Hematopoietic multipotent progenitor cell treated with erythropoietin and hydrocortisone succinate and interleukin-3 and kit ligand, for 15 days (in vitro differentiated cells): ENCODE results near the gene CDADC1.
"Not testable (repeated sequence)": the region's sequence is repeated elsewhere in the genome, so short reads cannot be mapped to it uniquely, and the experiment has no call there.

Source experiments
- DNase-seq: peaks from one replicate; pipeline ENCODE4 v3.0.0-alpha.2; 2015; ENCODE audit warnings: low spot score

CDADC1 gene

DNA sequence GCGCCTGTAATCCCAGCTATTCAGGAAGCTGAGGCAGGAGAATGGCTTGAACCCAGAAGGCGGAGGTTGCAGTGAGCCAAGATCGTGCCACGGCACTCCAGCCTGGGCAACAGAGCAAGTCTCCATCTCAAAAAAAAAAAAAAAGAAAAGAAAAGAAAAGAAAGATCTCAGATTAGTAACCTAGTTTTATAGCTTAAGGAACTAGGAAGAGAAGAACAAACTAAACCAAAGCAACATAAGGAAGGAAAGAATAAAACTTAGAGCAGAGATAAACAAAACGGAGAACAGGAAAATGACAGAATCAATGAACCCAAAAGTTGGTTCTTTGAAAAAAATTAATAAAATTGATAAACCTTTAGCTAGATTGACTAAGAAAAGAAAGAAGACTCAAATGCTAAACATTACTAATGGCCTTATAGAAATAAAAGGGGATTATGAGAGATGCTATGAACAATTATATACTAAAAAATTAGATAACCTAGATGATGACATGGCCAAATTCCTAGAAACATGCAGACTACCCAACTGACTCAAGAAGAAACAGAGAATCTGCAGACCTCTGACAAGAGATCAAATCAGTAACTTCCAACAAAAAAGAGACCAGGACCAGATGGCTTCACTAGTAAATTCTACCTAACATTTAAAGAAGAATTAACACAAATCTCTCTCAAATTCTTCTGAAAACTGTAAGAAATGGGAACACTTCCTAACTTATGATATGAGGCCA, 68.2 kb downstream of the CDADC1 start:
- peak; percentile 32 for DNase-seq

DNA sequence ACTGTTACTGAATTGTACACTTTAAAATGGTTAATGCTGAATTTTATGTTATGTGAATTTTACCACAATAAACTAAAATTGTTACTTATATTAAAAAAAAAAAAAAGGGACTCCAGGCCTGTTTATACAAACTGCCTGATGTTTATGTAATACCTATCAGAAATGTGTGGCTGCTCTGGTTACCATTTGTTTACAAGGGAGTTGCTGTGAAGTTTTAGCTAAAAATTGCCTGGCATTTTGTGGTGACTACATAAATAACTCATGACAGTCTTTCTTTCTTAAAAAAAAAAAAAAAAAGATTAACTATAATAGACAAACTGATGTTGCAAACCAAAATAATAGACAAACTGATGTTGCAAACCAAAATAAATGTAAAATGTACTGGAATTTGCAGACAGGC, 71.8 kb downstream of the CDADC1 start:
- DNase-seq = no peak

DNA sequence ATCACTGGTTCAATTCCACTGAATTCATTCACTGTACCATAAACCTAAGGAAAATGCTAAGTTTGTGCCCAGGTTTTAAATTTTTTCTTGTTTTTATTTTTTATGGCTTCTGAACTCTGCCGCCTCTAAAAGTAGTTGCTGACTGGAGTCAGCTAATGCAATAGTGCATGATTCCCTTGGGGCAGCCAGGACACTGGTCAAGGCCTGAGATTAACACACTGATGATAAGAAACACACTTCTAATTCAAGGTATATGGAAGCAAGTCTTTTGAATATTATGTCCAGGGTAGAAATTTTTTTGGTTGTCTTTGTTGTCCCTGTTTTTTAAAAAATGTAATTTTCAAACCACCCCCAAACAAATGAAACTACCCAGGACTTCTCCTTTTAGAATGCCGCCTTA, 72.2 kb downstream of the CDADC1 start:
- DNase-seq = no peak

DNA sequence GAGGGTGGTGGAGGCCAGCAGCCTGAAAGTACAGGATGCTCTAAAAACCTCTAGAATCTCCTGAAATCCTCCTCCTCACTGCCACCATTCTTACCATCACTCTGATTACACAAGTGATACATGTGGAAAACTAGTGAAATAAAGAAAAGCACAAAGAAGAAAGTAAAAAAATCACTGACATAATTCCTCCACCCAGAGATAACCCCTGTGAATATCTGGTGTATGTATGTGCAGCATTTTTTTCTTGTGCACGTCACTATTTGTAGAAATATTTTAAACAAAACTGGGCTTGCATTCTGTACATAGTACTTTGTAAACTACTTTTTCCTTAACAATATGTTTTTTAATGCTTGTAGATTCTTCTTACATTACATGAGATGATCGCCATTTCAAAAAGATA, 73.2 kb downstream of the CDADC1 start:
- no peak for DNase-seq

DNA sequence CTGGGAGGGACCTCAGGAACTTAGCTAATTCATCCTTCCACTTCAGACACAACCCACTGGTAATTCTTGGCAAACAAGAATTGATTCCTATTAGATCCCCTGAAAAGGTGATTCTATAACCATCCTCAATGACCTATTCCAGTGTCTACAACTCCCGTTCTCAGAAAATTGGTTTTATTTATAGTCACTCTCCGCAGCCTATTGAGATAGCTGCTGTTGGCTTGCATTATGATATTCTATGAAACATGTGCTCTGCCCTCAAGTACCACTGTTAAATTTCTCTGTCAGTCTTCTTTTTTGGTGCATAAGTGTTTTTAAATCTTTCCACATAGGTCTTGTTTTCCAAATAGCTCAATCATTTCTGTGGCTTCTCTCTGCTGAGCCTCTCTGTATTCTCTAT, 75.0 kb downstream of the CDADC1 start:
- no peak for DNase-seq

GRCh38 chr13:49323344-49323743, 75.6 kb downstream of the CDADC1 start:
- DNase-seq = no peak

DNA sequence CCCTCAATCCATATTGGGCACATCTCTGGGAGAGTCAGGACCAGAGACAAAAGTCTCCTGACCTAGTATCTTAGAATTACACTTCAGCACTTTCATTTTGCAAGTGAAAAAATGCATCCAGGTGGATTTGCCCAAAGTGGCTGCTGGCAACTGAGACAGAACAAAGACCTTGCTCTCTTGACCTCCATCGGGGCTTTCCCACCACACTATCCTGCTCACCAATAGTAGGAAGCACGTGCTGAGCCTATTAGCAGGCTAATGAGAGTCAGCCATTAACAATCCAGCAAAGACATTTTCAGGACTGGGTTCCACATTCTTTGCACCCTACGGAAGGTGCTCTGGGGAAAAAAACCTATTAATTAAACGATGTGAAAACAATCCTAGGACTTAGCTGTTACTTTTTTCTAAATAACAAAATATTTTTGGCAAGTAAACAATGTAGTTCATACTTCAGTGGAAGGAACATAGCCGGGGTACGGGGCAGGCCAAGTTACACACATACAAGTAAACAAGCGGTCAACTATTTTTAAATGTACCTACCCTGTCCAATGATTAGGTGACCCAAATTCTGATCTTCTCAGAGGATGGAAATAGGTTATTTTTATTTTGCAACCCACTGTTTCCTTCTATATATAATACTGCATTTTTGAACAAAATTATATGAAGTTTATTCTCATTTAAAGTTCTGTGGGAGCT, 78.6 kb downstream of the CDADC1 start:
- DNase-seq = no peak

GRCh38 chr13:49327145-49327544, 79.4 kb downstream of the CDADC1 start:
- DNase-seq = not testable (repeated sequence)

DNA sequence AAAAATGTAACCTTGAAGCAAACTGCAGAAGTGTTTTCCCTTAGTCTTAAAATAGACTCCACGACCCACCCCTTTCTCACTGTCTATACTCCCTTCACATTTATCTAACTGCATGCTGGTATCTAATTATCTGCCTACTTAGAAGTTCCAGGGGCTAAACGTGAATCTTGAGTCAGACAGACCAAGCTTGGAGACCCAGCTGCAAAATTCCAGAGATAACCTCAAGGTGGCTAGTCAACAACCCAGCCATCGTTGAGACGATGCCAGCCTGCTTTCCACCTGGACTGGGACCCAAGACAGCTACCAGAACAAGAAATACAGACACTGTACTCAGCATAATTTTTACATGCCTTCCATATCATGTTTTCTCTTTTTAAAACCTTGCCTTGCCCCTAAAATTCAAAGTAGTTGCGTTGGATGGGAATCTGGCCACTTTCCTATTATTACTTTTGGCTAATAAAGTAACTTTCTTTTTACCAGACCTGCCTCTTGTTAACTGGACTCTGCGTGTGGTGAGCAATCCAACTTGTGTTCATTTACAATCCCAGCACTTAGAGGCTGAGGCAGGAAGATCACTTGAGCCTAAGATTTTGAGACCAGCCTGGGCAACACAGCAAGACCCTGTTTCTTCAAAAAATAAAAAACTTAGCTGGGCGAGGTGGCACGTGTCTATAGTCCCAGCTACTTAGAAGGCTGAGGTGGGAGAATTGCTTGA, 82.3 kb downstream of the CDADC1 start:
- DNase-seq = no peak

DNA sequence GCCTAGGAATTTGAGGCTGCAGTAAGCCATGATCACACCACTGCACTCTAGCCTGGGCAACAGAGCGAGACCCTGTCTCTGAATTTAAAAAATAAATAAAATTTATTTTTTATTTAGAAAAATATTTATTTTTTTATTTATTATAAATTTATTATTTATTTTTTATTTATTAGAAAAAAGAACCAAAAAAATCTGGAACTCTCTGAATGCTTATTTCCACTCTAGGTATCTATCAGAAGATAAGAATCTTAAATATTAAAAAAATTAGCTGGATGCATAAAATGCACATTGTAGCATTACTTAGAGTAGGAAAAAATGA, 82.8 kb downstream of the CDADC1 start:
- no peak for DNase-seq

GRCh38 chr13:49336655-49337054, 88.9 kb downstream of the CDADC1 start:
- no peak for DNase-seq

- DNase-seq = no peak
These were observed 92.4 kb downstream of the CDADC1 start for GRCh38 chr13:49340161-49340560.

GRCh38 chr13:49341517-49341916, 93.8 kb downstream of the CDADC1 start:
- no peak for DNase-seq

DNA sequence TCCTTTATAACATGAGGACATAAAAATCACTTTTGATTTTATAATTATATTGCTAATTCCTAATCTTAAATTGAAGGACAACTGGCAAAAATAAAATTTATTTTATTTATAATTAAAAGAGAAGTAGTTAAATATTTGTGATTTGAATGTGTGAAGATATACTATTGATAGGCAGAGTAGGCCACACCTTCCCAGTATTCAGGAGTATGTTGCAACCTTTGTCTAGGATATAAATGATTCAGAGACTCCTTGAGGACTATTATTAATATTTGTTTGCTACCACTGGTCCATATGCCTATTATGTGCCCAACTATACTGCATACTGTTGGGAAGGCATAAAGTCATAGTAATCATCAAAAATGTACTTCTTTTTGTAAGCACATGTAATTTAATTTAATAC, 94.2 kb downstream of the CDADC1 start:
- DNase-seq = no peak

DNA sequence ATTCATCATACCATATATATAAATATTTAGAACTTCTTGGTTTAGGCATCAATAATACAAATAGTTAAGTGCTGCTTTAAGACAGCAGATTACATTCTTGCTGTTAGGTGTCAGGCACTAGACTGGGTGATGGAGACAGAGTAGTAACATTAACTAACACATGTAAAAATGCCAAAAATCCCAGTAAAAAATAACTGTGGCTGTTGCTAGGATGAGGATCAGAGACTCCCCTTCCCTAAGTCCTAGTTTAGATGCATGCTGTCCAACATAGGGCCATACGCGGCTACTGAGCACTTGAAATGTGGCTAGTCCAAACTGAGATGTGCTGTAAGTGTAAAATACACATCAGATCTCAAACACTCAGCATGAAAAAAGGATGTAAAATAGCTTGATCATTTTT, 94.7 kb downstream of the CDADC1 start:
- no peak for DNase-seq
